Liver (tissue), 9 donors: ENCODE data around the gene EFCAB12. TPM values are rescaled to one million over a fixed set of nuclear protein-coding genes. Genes with fewer than 3 reads are reported as not detected.

Source experiments
- DNase-seq: peaks from one replicate; pipeline ENCODE4 v3.0.0-alpha.2; 2017; ENCODE audit warnings: low spot score
- H3K27ac ChIP-seq, 2 donors: one replicate each; pipeline ENCODE4 v1.7.0; 2013; ENCODE audit warnings: inconsistent platforms in 2 of 2, low read length in 2 of 2, control low read depth in 1 of 2, low read depth in 1 of 2, mild to moderate bottlenecking in 1 of 2
- H3K27me3 ChIP-seq, 4 donors: one replicate each; pipeline versions ENCODE4 v1.6.1 to v1.7.0; 2013; ENCODE audit warnings: low read length in 3 of 4, inconsistent platforms in 1 of 4, mild to moderate bottlenecking in 1 of 4, moderate library complexity in 1 of 4; ENCODE audit not compliant: control insufficient read depth in 4 of 4, insufficient read depth in 4 of 4
- H3K36me3 ChIP-seq, 4 donors: one replicate each; pipeline versions ENCODE4 v1.6.1 to v1.7.0; 2013; ENCODE audit warnings: low read length in 3 of 4, mild to moderate bottlenecking in 3 of 4, low read depth in 1 of 4, moderate library complexity in 1 of 4; ENCODE audit not compliant: control insufficient read depth in 4 of 4, insufficient read depth in 3 of 4
- H3K4me1 ChIP-seq, 4 donors: one replicate each; pipeline versions ENCODE4 v1.6.1 to v1.7.0; 2013; ENCODE audit warnings: low read length in 3 of 4, mild to moderate bottlenecking in 3 of 4, moderate library complexity in 1 of 4; ENCODE audit not compliant: control insufficient read depth in 4 of 4, insufficient read depth in 4 of 4
- H3K4me3 ChIP-seq, 3 donors: one replicate each; pipeline versions ENCODE4 v1.6.1 to v1.7.0; 2013; ENCODE audit warnings: low read length in 3 of 3, control low read depth in 1 of 3, low read depth in 1 of 3, mild to moderate bottlenecking in 1 of 3
- H3K9ac ChIP-seq, 2 donors: one replicate each; pipeline ENCODE4 v1.7.0; 2013; ENCODE audit warnings: low read length in 2 of 2, mild to moderate bottlenecking in 2 of 2, moderate library complexity in 2 of 2, control low read depth in 1 of 2, low read depth in 1 of 2
- H3K9me3 ChIP-seq, 4 donors: one replicate each; pipeline versions ENCODE4 v1.6.1 to v1.7.0; 2013; ENCODE audit warnings: low read length in 3 of 4; ENCODE audit not compliant: control insufficient read depth in 4 of 4
- EGR1 ChIP-seq, 2 donors: IDR thresholded peaks; 2 replicates each; pipeline ENCODE4 v1.6.1; 2016 to 2018; ENCODE audit warnings: antibody characterized with exemption in 2 of 2, low read depth in 2 of 2
- FOXA1 ChIP-seq: IDR thresholded peaks from 2 replicates; pipeline ENCODE4 v1.6.1; 2016; ENCODE audit warnings: antibody characterized with exemption
- GABPA ChIP-seq, 2 donors: IDR thresholded peaks in 1 of 2; conservative IDR thresholded peaks in 1 of 2; 2 replicates each; pipeline ENCODE4 v1.6.1; 2016; ENCODE audit warnings: antibody characterized with exemption in 2 of 2, mild to moderate bottlenecking in 1 of 2, moderate library complexity in 1 of 2
- HNF4A ChIP-seq, 2 donors: conservative IDR thresholded peaks; 2 replicates each; pipeline ENCODE4 v1.6.1; 2016; ENCODE audit warnings: antibody characterized with exemption in 2 of 2, mild to moderate bottlenecking in 2 of 2
- HNF4G ChIP-seq: IDR thresholded peaks from 2 replicates; pipeline ENCODE4 v1.6.1; 2016; ENCODE audit warnings: antibody characterized with exemption
- JUND ChIP-seq, 2 donors: IDR thresholded peaks; 2 replicates each; pipeline ENCODE4 v1.6.1; 2016; ENCODE audit warnings: antibody characterized with exemption in 2 of 2
- NR2F2 ChIP-seq: IDR thresholded peaks from 2 replicates; pipeline ENCODE4 v1.6.1; 2016; ENCODE audit warnings: antibody characterized with exemption
- RAD21 ChIP-seq, 2 donors: IDR thresholded peaks; 2 replicates each; pipeline ENCODE4 v1.6.1; 2016; ENCODE audit warnings: antibody characterized with exemption in 2 of 2, mild to moderate bottlenecking in 2 of 2
- RXRA ChIP-seq, 2 donors: IDR thresholded peaks; 2 replicates each; pipeline ENCODE4 v1.6.1; 2017 to 2018; ENCODE audit warnings: antibody characterized with exemption in 2 of 2, mild to moderate bottlenecking in 1 of 2
- YY1 ChIP-seq: IDR thresholded peaks from 2 replicates; pipeline ENCODE4 v1.6.1; 2016; ENCODE audit warnings: antibody characterized with exemption, mild to moderate bottlenecking
- WGBS: extraction: QIAGEN DNeasy Blood & Tissue Kit; methylation state at CpG from one replicate; pipeline ENCODE4 v1.1.7; 2013; 5-methylcytosine and 5-hydroxymethylcytosine counted together
- polyA plus RNA-seq, 2 donors: library from polyadenylated mRNA; stranded (reverse) in 1 of 2; unstranded in 1 of 2; fragments of 200-250 nt in 1 of 2; fragments of >200 nt in 1 of 2; fragmentation: Nextera tagmentation in 1 of 2; extraction: Ambion mirVana in 1 of 2; gene quantifications; one replicate each; pipeline versions ENCODE4 v1.2.1 to v1.2.3, GENCODE V29; 2013 to 2015
- total RNA-seq, 2 donors: library from RNA; depleted of rRNA; stranded (reverse); fragments of >200 nt; gene quantifications; one replicate each; pipeline ENCODE4 v1.2.3, GENCODE V29; 2014
- TF ChIP-seq, protein P1 (sequence below): IDR thresholded peaks from 2 replicates; pipeline ENCODE4 v1.6.1; 2016; ENCODE audit warnings: antibody characterized with exemption
- TF ChIP-seq, protein P2 (sequence below): IDR thresholded peaks from 2 replicates; pipeline ENCODE4 v1.6.1; 2016; ENCODE audit warnings: antibody characterized with exemption
- TF ChIP-seq, protein P3 (sequence below): IDR thresholded peaks from 2 replicates; pipeline ENCODE4 v1.6.1; 2016; ENCODE audit warnings: antibody characterized with exemption, mild to moderate bottlenecking
- TF ChIP-seq, protein P4 (sequence below): IDR thresholded peaks from 2 replicates; pipeline ENCODE4 v1.6.1; 2016; ENCODE audit warnings: antibody characterized with exemption
- TF ChIP-seq, protein P5 (sequence below): fragments of 150-350 bp; IDR thresholded peaks from 2 replicates; pipeline ENCODE4 v1.5.1; 2017; ENCODE audit warnings: improper control_type of control experiment, low read depth, low read length; ENCODE audit not compliant: missing input control
- donor health status: healthy.
- donor health status: healthy.
- donor health status: healthy.
- donor health status: healthy.
- donor health status: healthy.

The EFCAB12 gene
- total and polyA plus RNA-seq, 4 donors, result 0.37 to 2.4 (median 0.65) TPM

DNA sequence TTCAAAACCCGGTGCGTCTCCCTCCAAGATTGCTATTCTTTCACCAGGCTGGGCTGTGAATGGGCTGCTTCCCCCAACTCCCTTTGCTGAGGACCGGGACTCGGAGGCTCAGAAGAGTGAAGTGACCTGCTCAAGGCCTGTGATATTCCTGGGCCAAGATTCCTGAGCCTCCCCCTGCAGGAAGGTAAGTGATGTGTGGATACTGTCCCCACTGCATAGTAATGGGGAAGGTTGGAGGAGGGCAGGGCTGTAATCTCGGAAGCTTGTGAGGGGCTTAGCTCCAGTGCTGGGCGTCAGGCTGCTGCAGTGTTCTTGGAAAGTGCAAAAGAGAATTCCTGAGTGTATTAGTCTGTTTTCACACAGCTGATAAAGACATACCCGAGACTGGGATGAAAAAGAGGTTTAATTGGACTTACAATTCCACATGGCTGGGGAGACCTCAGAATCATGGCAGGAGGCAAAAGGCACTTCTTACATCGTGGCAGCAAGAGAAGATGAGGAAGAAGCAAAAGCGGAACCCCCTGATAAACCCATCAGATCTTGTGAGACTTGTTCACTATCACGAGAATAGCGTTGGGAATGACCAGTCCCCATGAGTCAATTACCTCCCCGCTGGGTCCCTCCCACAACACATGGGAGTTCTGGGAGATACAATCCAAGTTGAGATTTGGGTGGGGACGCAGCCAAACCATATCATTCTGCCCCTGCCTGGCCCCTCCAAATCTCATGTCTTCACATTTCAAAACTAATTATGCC is 67.6 kb downstream of the EFCAB12 start:
- Histone ChIP-seq H3K36me3 (no peaks in the 10 kb centered on the region), H3K27me3 (no peaks in the 10 kb centered on the region), H3K9me3 (no peaks in the 10 kb centered on the region), H3K4me3 (no peak overlapping the region), H3K4me1 (no peaks in the 10 kb centered on the region), H3K27ac (no peak overlapping the region), H3K9ac (no peak overlapping the region)
- no peak for DNase-seq
- TF ChIP-seq RAD21 (IDR thresholded peaks at IDR 0.05) (no peak), EGR1 (IDR thresholded peaks at IDR 0.05; ENCODE audit: low read depth in 2 of 2) (no peak), FOXA1 (no peak), GABPA (IDR thresholded peaks at IDR 0.05 in 1 of 2, conservative IDR thresholded peaks at IDR 0.05 in 1 of 2) (no peak), HNF4A (conservative IDR thresholded peaks at IDR 0.05) (no peak), YY1 (no peak), RXRA (IDR thresholded peaks at IDR 0.05) (no peak), NR2F2 (no peak), JUND (IDR thresholded peaks at IDR 0.05) (no peak), HNF4G (no peak)
- TF ChIP-seq, protein P1, sequence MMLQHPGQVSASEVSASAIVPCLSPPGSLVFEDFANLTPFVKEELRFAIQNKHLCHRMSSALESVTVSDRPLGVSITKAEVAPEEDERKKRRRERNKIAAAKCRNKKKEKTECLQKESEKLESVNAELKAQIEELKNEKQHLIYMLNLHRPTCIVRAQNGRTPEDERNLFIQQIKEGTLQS, result no peak
- TF ChIP-seq, protein P2, sequence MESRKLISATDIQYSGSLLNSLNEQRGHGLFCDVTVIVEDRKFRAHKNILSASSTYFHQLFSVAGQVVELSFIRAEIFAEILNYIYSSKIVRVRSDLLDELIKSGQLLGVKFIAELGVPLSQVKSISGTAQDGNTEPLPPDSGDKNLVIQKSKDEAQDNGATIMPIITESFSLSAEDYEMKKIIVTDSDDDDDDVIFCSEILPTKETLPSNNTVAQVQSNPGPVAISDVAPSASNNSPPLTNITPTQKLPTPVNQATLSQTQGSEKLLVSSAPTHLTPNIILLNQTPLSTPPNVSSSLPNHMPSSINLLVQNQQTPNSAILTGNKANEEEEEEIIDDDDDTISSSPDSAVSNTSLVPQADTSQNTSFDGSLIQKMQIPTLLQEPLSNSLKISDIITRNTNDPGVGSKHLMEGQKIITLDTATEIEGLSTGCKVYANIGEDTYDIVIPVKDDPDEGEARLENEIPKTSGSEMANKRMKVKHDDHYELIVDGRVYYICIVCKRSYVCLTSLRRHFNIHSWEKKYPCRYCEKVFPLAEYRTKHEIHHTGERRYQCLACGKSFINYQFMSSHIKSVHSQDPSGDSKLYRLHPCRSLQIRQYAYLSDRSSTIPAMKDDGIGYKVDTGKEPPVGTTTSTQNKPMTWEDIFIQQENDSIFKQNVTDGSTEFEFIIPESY, result no peak
- TF ChIP-seq, protein P3, sequence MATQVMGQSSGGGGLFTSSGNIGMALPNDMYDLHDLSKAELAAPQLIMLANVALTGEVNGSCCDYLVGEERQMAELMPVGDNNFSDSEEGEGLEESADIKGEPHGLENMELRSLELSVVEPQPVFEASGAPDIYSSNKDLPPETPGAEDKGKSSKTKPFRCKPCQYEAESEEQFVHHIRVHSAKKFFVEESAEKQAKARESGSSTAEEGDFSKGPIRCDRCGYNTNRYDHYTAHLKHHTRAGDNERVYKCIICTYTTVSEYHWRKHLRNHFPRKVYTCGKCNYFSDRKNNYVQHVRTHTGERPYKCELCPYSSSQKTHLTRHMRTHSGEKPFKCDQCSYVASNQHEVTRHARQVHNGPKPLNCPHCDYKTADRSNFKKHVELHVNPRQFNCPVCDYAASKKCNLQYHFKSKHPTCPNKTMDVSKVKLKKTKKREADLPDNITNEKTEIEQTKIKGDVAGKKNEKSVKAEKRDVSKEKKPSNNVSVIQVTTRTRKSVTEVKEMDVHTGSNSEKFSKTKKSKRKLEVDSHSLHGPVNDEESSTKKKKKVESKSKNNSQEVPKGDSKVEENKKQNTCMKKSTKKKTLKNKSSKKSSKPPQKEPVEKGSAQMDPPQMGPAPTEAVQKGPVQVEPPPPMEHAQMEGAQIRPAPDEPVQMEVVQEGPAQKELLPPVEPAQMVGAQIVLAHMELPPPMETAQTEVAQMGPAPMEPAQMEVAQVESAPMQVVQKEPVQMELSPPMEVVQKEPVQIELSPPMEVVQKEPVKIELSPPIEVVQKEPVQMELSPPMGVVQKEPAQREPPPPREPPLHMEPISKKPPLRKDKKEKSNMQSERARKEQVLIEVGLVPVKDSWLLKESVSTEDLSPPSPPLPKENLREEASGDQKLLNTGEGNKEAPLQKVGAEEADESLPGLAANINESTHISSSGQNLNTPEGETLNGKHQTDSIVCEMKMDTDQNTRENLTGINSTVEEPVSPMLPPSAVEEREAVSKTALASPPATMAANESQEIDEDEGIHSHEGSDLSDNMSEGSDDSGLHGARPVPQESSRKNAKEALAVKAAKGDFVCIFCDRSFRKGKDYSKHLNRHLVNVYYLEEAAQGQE, result no peak
- TF ChIP-seq, protein P4, sequence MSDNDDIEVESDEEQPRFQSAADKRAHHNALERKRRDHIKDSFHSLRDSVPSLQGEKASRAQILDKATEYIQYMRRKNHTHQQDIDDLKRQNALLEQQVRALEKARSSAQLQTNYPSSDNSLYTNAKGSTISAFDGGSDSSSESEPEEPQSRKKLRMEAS, result no peak
- 92% methylated on average over 13 of the region's 13 CpGs for WGBS

DNA sequence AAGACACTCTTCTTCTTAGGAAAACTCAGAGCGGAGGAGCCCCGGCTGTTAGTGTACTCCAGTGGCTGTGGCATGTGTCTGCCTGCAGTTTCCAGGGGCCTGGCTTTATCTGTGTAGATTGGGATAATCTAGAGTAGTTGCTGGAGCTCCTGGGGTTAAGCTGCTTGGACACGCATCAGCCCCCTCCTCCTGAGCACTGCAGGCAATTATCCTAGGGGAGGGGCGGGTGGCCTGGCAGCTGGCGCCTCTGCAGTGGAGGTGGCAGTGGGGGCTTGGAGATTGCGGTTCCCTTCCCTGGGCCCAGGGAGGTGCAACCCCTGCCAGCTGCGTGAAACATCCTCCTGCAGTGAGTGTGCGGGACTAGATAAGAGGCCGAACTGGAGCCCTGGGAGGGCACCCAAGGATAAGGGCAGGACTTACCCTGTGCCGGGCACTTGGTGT is 68.2 kb downstream of the EFCAB12 start:
- Histone ChIP-seq H3K27ac (no peak overlapping the region), H3K36me3 (no peaks in the 10 kb centered on the region), H3K4me3 (no peak overlapping the region), H3K4me1 (no peaks in the 10 kb centered on the region), H3K9ac (no peak overlapping the region), H3K27me3 (no peaks in the 10 kb centered on the region), H3K9me3 (no peaks in the 10 kb centered on the region)
- WGBS, result 92% methylated on average over 10 of the region's 10 CpGs
- TF ChIP-seq HNF4G (no peak), FOXA1 (no peak), HNF4A (conservative IDR thresholded peaks at IDR 0.05) (no peak)
- TF ChIP-seq, protein P5, sequence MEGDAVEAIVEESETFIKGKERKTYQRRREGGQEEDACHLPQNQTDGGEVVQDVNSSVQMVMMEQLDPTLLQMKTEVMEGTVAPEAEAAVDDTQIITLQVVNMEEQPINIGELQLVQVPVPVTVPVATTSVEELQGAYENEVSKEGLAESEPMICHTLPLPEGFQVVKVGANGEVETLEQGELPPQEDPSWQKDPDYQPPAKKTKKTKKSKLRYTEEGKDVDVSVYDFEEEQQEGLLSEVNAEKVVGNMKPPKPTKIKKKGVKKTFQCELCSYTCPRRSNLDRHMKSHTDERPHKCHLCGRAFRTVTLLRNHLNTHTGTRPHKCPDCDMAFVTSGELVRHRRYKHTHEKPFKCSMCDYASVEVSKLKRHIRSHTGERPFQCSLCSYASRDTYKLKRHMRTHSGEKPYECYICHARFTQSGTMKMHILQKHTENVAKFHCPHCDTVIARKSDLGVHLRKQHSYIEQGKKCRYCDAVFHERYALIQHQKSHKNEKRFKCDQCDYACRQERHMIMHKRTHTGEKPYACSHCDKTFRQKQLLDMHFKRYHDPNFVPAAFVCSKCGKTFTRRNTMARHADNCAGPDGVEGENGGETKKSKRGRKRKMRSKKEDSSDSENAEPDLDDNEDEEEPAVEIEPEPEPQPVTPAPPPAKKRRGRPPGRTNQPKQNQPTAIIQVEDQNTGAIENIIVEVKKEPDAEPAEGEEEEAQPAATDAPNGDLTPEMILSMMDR, result no peak
- no peak for DNase-seq
